GM12878 (cell line): ENCODE measurements around the gene FBXW9. TPM values are rescaled to one million over a fixed set of nuclear protein-coding genes. Genes with fewer than 3 reads are reported as not detected.

ENCODE experiments used
- ATAC-seq: fragments of 200-7000 bp; cut with Tn5 transposase; 3 replicates; pipeline ENCODE4 v1.9.1; 2020; ENCODE audit warnings: mild to moderate bottlenecking, moderate library complexity
- BruUV-seq: library from RNA; stranded (reverse); fragments of 400-500 nt; replicated peaks from 2 replicates; lab custom pipeline; 2021; lab: Mats Ljungman, UMichigan
- CTCF ChIA-PET: fragments of 300-600 bp; sonication (Branson Sonifier 250); formaldehyde crosslinking; extraction: SDS; loops from one replicate; lab custom pipeline; 2021; ENCODE audit warnings: inconsistent platforms; lab: Yijun Ruan, JAX
- POLR2A ChIA-PET: fragments of 350-600 bp; formaldehyde crosslinking; extraction: SDS; loops from one replicate; lab custom pipeline; 2021; ENCODE audit warnings: inconsistent platforms; lab: Charles Lee
- RAD21 ChIA-PET: fragments of 300-600 bp; sonication (Branson Sonifier 250); formaldehyde crosslinking; loops from one replicate; lab custom pipeline; 2023; ENCODE audit warnings: antibody characterized with exemption; ENCODE audit not compliant: unreplicated experiment; lab: Charles Lee
- SMC1A ChIA-PET: fragments of 300-600 bp; sonication (Branson Sonifier 250); formaldehyde crosslinking; loops from one replicate; lab custom pipeline; 2023; ENCODE audit not compliant: unreplicated experiment, uncharacterized antibody; lab: Charles Lee
- DNase-seq: peaks from one replicate; pipeline ENCODE4 v3.0.0-alpha.2; 2011; ENCODE audit warnings: low read depth, low spot score
- FAIRE-seq: peaks from 3 replicates; lab custom pipeline; 2011; peaks lifted over from hg19 to GRCh38; lab: Jason Lieb, UNC
- H2AFZ ChIP-seq: 2 replicates; pipeline ENCODE4 v1.6.0; 2011; ENCODE audit warnings: low read depth, low read length, control low read depth; ENCODE audit not compliant: control insufficient read depth
- H3K27ac ChIP-seq: 2 replicates; pipeline ENCODE4 v1.5.1; 2011; ENCODE audit warnings: control low read depth; ENCODE audit not compliant: control insufficient read depth, insufficient read depth
- H3K27me3 ChIP-seq, 2 experiments: replicated peaks in 1 of 2; 2 replicates each; pipeline versions ENCODE4 v1.6.0 to v1.6.1; 2011; ENCODE audit warnings: low read length in 1 of 2; ENCODE audit not compliant: control insufficient read depth in 2 of 2, insufficient read depth in 2 of 2
- H3K36me3 ChIP-seq, 2 experiments: 2 replicates each; pipeline ENCODE4 v1.5.1; 2011; ENCODE audit warnings: low read length in 1 of 2; ENCODE audit not compliant: control insufficient read depth in 2 of 2, insufficient read depth in 2 of 2
- H3K4me1 ChIP-seq: 2 replicates; pipeline ENCODE4 v1.6.1; 2011; ENCODE audit warnings: mild to moderate bottlenecking, low read length, moderate library complexity, mixed read lengths; ENCODE audit not compliant: control insufficient read depth, insufficient read depth
- H3K4me2 ChIP-seq: 2 replicates; pipeline ENCODE4 v1.6.0; 2011; ENCODE audit warnings: control low read depth; ENCODE audit not compliant: control insufficient read depth, insufficient read depth
- H3K4me3 ChIP-seq: fragments of 200-600 bp; sonication (generic); 2 replicates; pipeline ENCODE4 v1.5.1; 2016
- H3K79me2 ChIP-seq: 2 replicates; pipeline ENCODE4 v1.6.0; 2011; ENCODE audit warnings: low read length; ENCODE audit not compliant: control insufficient read depth, insufficient read depth
- H3K9ac ChIP-seq: 2 replicates; pipeline ENCODE4 v1.8.0; 2011; ENCODE audit warnings: low read length, control low read depth, mixed read lengths; ENCODE audit not compliant: control insufficient read depth, insufficient read depth
- H3K9me3 ChIP-seq: replicated peaks from 3 replicates; pipeline ENCODE4 v1.5.1; 2011; ENCODE audit warnings: mild to moderate bottlenecking, low read length; ENCODE audit not compliant: control insufficient read depth, insufficient read depth
- H4K20me1 ChIP-seq: 2 replicates; pipeline ENCODE4 v1.6.0; 2011; ENCODE audit not compliant: control insufficient read depth, insufficient read depth
- CEBPB ChIP-seq, 2 experiments: fragments of 150-350 bp in 1 of 2; IDR thresholded peaks; 2 replicates each; pipeline ENCODE4 v1.6.1; 2012 to 2014; ENCODE audit warnings: low read depth in 2 of 2, low read length in 2 of 2, borderline replicate concordance in 1 of 2, inconsistent platforms in 1 of 2
- HDAC6 ChIP-seq: fragments of 200-600 bp; sonication (generic); IDR thresholded peaks from one replicate; pipeline ENCODE4 v1.8.0; 2017; ENCODE audit warnings: antibody characterized with exemption; ENCODE audit not compliant: unreplicated experiment
- IKZF1 ChIP-seq: fragments of 450-650 bp; conservative IDR thresholded peaks from 2 replicates; pipeline ENCODE4 v1.6.1; 2017; ENCODE audit warnings: antibody characterized with exemption, mild to moderate bottlenecking
- IKZF2 ChIP-seq, 2 experiments: fragments of 450-650 bp; IDR thresholded peaks; 2 replicates each; pipeline ENCODE4 v1.6.1; 2017; ENCODE audit warnings: mild to moderate bottlenecking in 2 of 2, moderate library complexity in 2 of 2
- IRF4 ChIP-seq: IDR thresholded peaks from 2 replicates; pipeline ENCODE4 v1.6.1; 2011; ENCODE audit warnings: low read depth, low read length
- KAT2A ChIP-seq: conservative IDR thresholded peaks from 2 replicates; pipeline ENCODE4 v1.6.1; 2011; ENCODE audit warnings: low read depth, low read length; ENCODE audit not compliant: control insufficient read depth
- NFXL1 ChIP-seq: fragments of 450-650 bp; IDR thresholded peaks from 2 replicates; pipeline ENCODE4 v1.6.1; 2017; ENCODE audit warnings: antibody characterized with exemption, mild to moderate bottlenecking, borderline replicate concordance
- RBBP5 ChIP-seq: fragments of 200-600 bp; sonication (generic); conservative IDR thresholded peaks from 2 replicates; pipeline ENCODE4 v1.6.1; 2016
- RCOR1 ChIP-seq: conservative IDR thresholded peaks from 2 replicates; pipeline ENCODE4 v1.6.1; 2012; ENCODE audit warnings: low read depth, low read length, improper control_type of control experiment
- RELB ChIP-seq: fragments of 450-650 bp; IDR thresholded peaks from 2 replicates; pipeline ENCODE4 v1.6.1; 2017; ENCODE audit warnings: low read depth, mild to moderate bottlenecking, moderate library complexity
- RUNX3 ChIP-seq: IDR thresholded peaks from 2 replicates; pipeline ENCODE4 v1.6.1; 2012; ENCODE audit warnings: low read length, inconsistent platforms
- SPI1 ChIP-seq: IDR thresholded peaks from 2 replicates; pipeline ENCODE4 v1.6.1; 2011; ENCODE audit warnings: low read depth, mild to moderate bottlenecking, low read length, moderate library complexity, borderline replicate concordance; ENCODE audit not compliant: insufficient read depth
- TBL1XR1 ChIP-seq: IDR thresholded peaks from 2 replicates; pipeline ENCODE4 v1.6.1; 2012; ENCODE audit warnings: low read depth, low read length, improper control_type of control experiment
- TCF12 ChIP-seq: IDR thresholded peaks from 2 replicates; pipeline ENCODE4 v1.6.1; 2011; ENCODE audit warnings: low read depth, mild to moderate bottlenecking, low read length
- ZNF274 ChIP-seq: IDR thresholded peaks from one replicate; pipeline ENCODE4 v1.8.0; 2011; ENCODE audit not compliant: insufficient read length, insufficient read depth
- WGBS: methylation state at CpG from one replicate; pipeline ENCODE4 v1.1.6; 2016; ENCODE audit warnings: low lambda C conversion rate; ENCODE audit not compliant: insufficient replicate concordance, insufficient coverage; ENCODE audit errors: missing lambda C conversion rate; 5-methylcytosine and 5-hydroxymethylcytosine counted together
- in situ Hi-C: fragments of 300-500 bp; cut with MboI; formaldehyde crosslinking; loops from 9 replicates; pipeline ENCODE4 v1.14.3; 2018; ENCODE audit warnings: mixed read lengths
- intact Hi-C: fragments of 100-400 bp; cut with micrococcal nuclease; formaldehyde crosslinking; loops from one replicate; pipeline ENCODE4 v1.14.2; 2022; ENCODE audit not compliant: unreplicated experiment
- polyA plus RNA-seq, 11 experiments: library from polyadenylated mRNA; depleted of rRNA in 4 of 11; unstranded in 6 of 11; stranded (reverse) in 5 of 11; fragments of >200 nt; fragmentation: Nextera tagmentation in 4 of 11; fragmentation: Illumina TruSeq in 1 of 11; extraction: Ambion mirVana in 4 of 11; extraction: Trizol in 1 of 11; gene quantifications; 1 replicate in 1 of 11; 2 replicates in 10 of 11; pipeline versions ENCODE4 v1.2.1 to v1.2.3, GENCODE V29; 2011 to 2016; ENCODE audit warnings: inconsistent platforms in 2 of 11, missing spikeins in 2 of 11, low read depth in 1 of 11
- total RNA-seq, 4 experiments: library from RNA; depleted of rRNA in 3 of 4; stranded (reverse); fragments of >200 nt in 3 of 4; fragmentation: Illumina TruSeq in 1 of 4; extraction: Trizol in 1 of 4; gene quantifications; 2 replicates each; pipeline versions ENCODE4 v1.2.1 to v1.2.3, GENCODE V29; 2013 to 2021
- TF ChIP-seq, protein P1 (sequence below): fragments of 150-350 bp; IDR thresholded peaks from 2 replicates; pipeline ENCODE4 v1.6.1; 2014; ENCODE audit warnings: mild to moderate bottlenecking, low read depth, low read length
- TF ChIP-seq, protein P2 (sequence below): IDR thresholded peaks from 2 replicates; pipeline ENCODE4 v1.6.1; 2011; ENCODE audit warnings: low read depth, mild to moderate bottlenecking, low read length, moderate library complexity, borderline replicate concordance; ENCODE audit errors: extremely low read depth
- TF ChIP-seq, protein P3 (sequence below): IDR thresholded peaks from 2 replicates; pipeline ENCODE4 v1.6.1; 2011; ENCODE audit warnings: borderline replicate concordance, low read depth, mild to moderate bottlenecking, moderate library complexity, mixed read lengths, low read length; ENCODE audit not compliant: insufficient read depth; ENCODE audit errors: extremely low read length
- TF ChIP-seq, protein P4 (sequence below): fragments of 450-650 bp; IDR thresholded peaks from 2 replicates; pipeline ENCODE4 v1.6.1; 2016; ENCODE audit warnings: mild to moderate bottlenecking

Gene FBXW9
- total and polyA plus RNA-seq, 10 of the 15 experiments (the other 5 are each of a cell fraction or from before 2014, with no cell fraction given) = 0.21 to 14.8 (median 7.3) TPM

GRCh38 chr19:12745166-12745897 lies 48.9 kb upstream of the FBXW9 start:
- in situ Hi-C loops = no loop called here
- RAD21 ChIA-PET = no interaction called here

More at GRCh38 chr19:12745166-12745897, 48.9 kb upstream of the FBXW9 start:
- FAIRE-seq = no peak
- SMC1A ChIA-PET = no interaction called here
- POLR2A ChIA-PET = no interaction called here
- no peak for ATAC-seq
- no peaks in the 10 kb centered on the region for H3K4me1 ChIP-seq
- H3K27me3 ChIP-seq = no peaks in the 10 kb centered on the region
- no TSS peak for BruUV-seq
- no peak overlapping the region for H3K9ac ChIP-seq
- H3K36me3 ChIP-seq = peaks cover 0 to 8% of the 10 kb centered on the region in 2 experiments; a peak in 2 of 4 replicates
- intact Hi-C loops = no loop called here
- no peak overlapping the region for H3K4me3 ChIP-seq
- WGBS = 95% methylated on average over 22 of the region's 22 CpGs
- H2AFZ ChIP-seq = no peak overlapping the region
- no peak overlapping the region for H3K4me2 ChIP-seq
- DNase-seq = no peak
- peaks cover 11% of the 10 kb centered on the region; the same call in 1 of the 3 replicates for H3K9me3 ChIP-seq
- no peaks in the 10 kb centered on the region for H3K79me2 ChIP-seq
- no peak for TF ChIP-seq ZNF274
- TF ChIP-seq, protein P1, sequence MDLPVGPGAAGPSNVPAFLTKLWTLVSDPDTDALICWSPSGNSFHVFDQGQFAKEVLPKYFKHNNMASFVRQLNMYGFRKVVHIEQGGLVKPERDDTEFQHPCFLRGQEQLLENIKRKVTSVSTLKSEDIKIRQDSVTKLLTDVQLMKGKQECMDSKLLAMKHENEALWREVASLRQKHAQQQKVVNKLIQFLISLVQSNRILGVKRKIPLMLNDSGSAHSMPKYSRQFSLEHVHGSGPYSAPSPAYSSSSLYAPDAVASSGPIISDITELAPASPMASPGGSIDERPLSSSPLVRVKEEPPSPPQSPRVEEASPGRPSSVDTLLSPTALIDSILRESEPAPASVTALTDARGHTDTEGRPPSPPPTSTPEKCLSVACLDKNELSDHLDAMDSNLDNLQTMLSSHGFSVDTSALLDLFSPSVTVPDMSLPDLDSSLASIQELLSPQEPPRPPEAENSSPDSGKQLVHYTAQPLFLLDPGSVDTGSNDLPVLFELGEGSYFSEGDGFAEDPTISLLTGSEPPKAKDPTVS = no peak
- no peak for TF ChIP-seq IKZF1
- TF ChIP-seq RCOR1 = no peak
- no peak for TF ChIP-seq NFXL1
- no peak for TF ChIP-seq HDAC6
- no peak for TF ChIP-seq TBL1XR1
- no peak for TF ChIP-seq TCF12
- TF ChIP-seq, protein P2, sequence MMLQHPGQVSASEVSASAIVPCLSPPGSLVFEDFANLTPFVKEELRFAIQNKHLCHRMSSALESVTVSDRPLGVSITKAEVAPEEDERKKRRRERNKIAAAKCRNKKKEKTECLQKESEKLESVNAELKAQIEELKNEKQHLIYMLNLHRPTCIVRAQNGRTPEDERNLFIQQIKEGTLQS = no peak
- TF ChIP-seq RELB = no peak
- no peak for TF ChIP-seq RUNX3
- TF ChIP-seq IKZF2 (IDR thresholded peaks at IDR 0.05) = no peak
- TF ChIP-seq, protein P3, sequence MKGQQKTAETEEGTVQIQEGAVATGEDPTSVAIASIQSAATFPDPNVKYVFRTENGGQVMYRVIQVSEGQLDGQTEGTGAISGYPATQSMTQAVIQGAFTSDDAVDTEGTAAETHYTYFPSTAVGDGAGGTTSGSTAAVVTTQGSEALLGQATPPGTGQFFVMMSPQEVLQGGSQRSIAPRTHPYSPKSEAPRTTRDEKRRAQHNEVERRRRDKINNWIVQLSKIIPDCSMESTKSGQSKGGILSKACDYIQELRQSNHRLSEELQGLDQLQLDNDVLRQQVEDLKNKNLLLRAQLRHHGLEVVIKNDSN = no peak
- no peak for TF ChIP-seq SPI1
- TF ChIP-seq RBBP5 = no peak
- TF ChIP-seq, protein P4, sequence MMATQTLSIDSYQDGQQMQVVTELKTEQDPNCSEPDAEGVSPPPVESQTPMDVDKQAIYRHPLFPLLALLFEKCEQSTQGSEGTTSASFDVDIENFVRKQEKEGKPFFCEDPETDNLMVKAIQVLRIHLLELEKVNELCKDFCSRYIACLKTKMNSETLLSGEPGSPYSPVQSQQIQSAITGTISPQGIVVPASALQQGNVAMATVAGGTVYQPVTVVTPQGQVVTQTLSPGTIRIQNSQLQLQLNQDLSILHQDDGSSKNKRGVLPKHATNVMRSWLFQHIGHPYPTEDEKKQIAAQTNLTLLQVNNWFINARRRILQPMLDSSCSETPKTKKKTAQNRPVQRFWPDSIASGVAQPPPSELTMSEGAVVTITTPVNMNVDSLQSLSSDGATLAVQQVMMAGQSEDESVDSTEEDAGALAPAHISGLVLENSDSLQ = no peak
- no peak for TF ChIP-seq KAT2A
- no peak for TF ChIP-seq CEBPB (IDR thresholded peaks at IDR 0.05; ENCODE audit: borderline replicate concordance in 1 of 2, low read depth in 2 of 2, low read length in 2 of 2)
- no peak for TF ChIP-seq IRF4
- CTCF ChIA-PET = no interaction called here
- H4K20me1 ChIP-seq = no peaks in the 10 kb centered on the region
- H3K27ac ChIP-seq = no peak overlapping the region
